ENCODE measurements around the gene MLPH. TPM values are rescaled to one million over a fixed set of nuclear protein-coding genes. Genes with fewer than 3 reads are reported as not detected.

Gene MLPH
- not detected for polyA plus RNA-seq

GRCh38 chr2:237486819-237487448 lies at the start of gene MLPH:
Gene MLPH, plus strand, starts transcription at chr2:237487251. Its CDS starts 6,176 bp downstream, at chr2:237493427.
- Mint-ChIP-seq H3K27ac (no peak within 1 kb of the TSS), H3K4me3 (peak within 1 kb of the TSS in 1 of 4 donors; percentile 50), H3K27me3 (peaks cover 32% of the 10 kb centered on the region), H3K36me3 (no peaks in the 10 kb centered on the region), H3K4me1 (no peaks in the 10 kb centered on the region), H3K9me3 (peaks cover 0 to 13% (median 10%) of the 10 kb centered on the region in 3 donors)

- H3K4me1 Mint-ChIP-seq = peaks cover 4 to 13% (median 13%) of the 10 kb centered on the region in 3 donors
- no peak overlapping the region for H3K4me3 Mint-ChIP-seq
- peaks cover 0 to 3% (median 0%) of the 10 kb centered on the region in 3 donors for H3K9me3 Mint-ChIP-seq
- H3K36me3 Mint-ChIP-seq = peaks cover 1% of the 10 kb centered on the region
- H3K27ac Mint-ChIP-seq = no peak overlapping the region
- peaks cover 9% of the 10 kb centered on the region for H3K27me3 Mint-ChIP-seq
Observed at GRCh38 chr2:237437566-237437965, 49.5 kb upstream of the MLPH start.

DNA sequence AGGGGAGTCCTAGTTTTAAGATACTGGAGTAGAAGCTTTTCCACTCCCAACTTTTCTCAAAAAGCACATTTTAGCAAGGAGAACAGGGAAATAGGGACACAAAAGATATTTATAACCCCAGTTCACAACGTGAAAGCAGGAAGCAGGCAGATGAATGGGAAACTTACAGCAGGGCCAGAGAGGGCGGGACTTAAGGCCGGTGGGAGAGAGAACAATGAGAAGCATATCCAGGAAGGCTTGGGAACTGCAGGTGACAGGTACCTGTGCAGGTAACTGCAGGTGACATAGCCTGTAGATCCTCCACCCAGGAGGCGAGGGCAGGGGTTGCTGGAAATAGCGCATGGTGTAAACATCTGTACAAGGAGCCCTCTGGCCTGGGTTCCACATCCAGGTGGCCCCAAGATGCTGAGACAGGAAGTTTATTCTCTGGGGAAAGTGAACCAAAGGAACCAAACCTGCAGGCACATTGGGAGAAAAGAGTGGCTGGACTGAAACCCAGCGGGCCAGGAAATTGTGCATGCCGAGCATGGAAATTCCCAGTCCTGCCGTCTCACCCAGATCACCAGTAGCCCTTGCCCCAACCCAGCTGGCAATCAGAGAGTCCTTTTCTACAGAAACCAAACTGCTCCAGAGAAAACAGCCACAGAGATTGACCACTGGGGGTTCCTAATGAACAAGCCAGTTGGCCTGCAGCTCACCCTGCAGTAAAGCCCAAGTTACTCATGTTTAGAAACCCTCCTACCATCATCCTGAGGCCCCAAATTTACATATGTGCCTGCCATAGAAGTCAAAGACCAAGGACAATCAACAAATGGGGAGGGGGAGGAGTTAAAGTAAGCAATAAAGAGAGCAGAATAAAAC lies 48.7 kb upstream of the MLPH start:
- peaks cover 0 to 3% (median 0%) of the 10 kb centered on the region in 3 donors for H3K9me3 Mint-ChIP-seq
- H3K27ac Mint-ChIP-seq = no peak overlapping the region
- H3K36me3 Mint-ChIP-seq = peaks cover 1% of the 10 kb centered on the region
- H3K4me3 Mint-ChIP-seq = no peak overlapping the region
- H3K4me1 Mint-ChIP-seq = peaks cover 4 to 13% (median 11%) of the 10 kb centered on the region in 3 donors
- H3K27me3 Mint-ChIP-seq = peaks cover 8% of the 10 kb centered on the region

DNA sequence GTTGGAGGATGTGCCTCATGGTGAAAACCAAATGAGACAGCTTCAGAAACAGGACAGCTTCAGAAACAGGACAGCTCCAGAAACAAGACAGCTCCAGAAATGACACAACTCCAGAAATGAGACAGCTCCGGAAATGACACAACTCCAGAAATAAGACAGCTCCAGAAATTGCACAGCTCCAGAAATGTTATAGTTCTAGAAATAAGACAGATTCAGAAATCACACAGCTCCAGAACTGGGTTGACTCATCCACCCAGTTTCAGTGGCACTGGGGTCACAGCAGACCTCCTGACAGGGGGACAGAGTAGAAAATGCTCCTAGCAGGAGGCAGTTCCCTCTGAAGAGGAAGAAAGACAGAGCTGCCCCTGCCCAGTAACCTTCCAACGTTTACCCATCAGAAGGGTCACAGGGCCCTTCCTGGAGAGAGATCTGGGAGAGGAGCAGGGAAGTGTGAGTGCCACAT lies 46.2 kb upstream of the MLPH start:
- H3K9me3 Mint-ChIP-seq = peaks cover 0 to 3% (median 0%) of the 10 kb centered on the region in 3 donors
- peaks cover 1% of the 10 kb centered on the region for H3K36me3 Mint-ChIP-seq
- H3K27ac Mint-ChIP-seq = no peak overlapping the region
- peaks cover 0 to 3% (median 0%) of the 10 kb centered on the region in 3 donors for H3K4me1 Mint-ChIP-seq
- H3K4me3 Mint-ChIP-seq = no peak overlapping the region
- H3K27me3 Mint-ChIP-seq = peaks cover 9% of the 10 kb centered on the region

GRCh38 chr2:237441605-237442274 lies 45.3 kb upstream of the MLPH start:
- no peak overlapping the region for H3K27ac Mint-ChIP-seq
- peaks cover 1% of the 10 kb centered on the region for H3K36me3 Mint-ChIP-seq
- H3K9me3 Mint-ChIP-seq = peaks cover 0 to 3% (median 0%) of the 10 kb centered on the region in 3 donors
- H3K4me1 Mint-ChIP-seq = peaks cover 0 to 3% (median 0%) of the 10 kb centered on the region in 3 donors
- no peak overlapping the region for H3K4me3 Mint-ChIP-seq
- peaks cover 11% of the 10 kb centered on the region for H3K27me3 Mint-ChIP-seq

- Mint-ChIP-seq H3K27ac (no peak overlapping the region), H3K9me3 (peaks cover 0 to 3% (median 0%) of the 10 kb centered on the region in 3 donors), H3K4me1 (peaks cover 0 to 3% (median 0%) of the 10 kb centered on the region in 3 donors), H3K36me3 (peaks cover 1% of the 10 kb centered on the region), H3K4me3 (no peak overlapping the region), H3K27me3 (peaks cover 14% of the 10 kb centered on the region)
Observed at GRCh38 chr2:237444071-237444470, 43.0 kb upstream of the MLPH start.

- no peaks in the 10 kb centered on the region for H3K9me3 Mint-ChIP-seq
- peaks cover 1% of the 10 kb centered on the region for H3K36me3 Mint-ChIP-seq
- H3K4me1 Mint-ChIP-seq = peaks cover 0 to 3% (median 0%) of the 10 kb centered on the region in 3 donors
- no peak overlapping the region for H3K27ac Mint-ChIP-seq
- peaks cover 16% of the 10 kb centered on the region for H3K27me3 Mint-ChIP-seq
- H3K4me3 Mint-ChIP-seq = no peak overlapping the region
Observed at GRCh38 chr2:237445611-237446337, 41.3 kb upstream of the MLPH start.

DNA sequence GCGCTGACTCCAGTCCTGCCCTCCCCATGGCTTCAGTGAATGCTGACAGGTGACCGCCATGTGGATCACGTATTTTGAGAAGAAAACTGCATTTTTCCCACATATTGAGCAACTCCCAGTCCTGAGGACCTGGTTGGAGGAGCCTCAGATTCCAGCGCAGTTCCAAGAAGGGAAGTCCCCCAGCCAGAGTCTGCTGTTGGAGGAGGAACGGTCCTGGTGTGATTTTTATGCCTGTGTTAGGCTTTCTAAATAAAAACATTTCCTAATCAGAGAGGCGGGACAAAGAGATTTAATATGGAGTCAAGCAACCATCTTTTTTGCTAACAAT lies 40.7 kb upstream of the MLPH start:
- Mint-ChIP-seq H3K4me3 (no peak overlapping the region), H3K4me1 (peaks cover 0 to 2% (median 2%) of the 10 kb centered on the region in 3 donors), H3K9me3 (no peaks in the 10 kb centered on the region), H3K27me3 (peaks cover 16% of the 10 kb centered on the region), H3K36me3 (peaks cover 2% of the 10 kb centered on the region), H3K27ac (no peak overlapping the region)

GRCh38 chr2:237447496-237447895 lies 39.6 kb upstream of the MLPH start:
- no peak overlapping the region for H3K27ac Mint-ChIP-seq

DNA sequence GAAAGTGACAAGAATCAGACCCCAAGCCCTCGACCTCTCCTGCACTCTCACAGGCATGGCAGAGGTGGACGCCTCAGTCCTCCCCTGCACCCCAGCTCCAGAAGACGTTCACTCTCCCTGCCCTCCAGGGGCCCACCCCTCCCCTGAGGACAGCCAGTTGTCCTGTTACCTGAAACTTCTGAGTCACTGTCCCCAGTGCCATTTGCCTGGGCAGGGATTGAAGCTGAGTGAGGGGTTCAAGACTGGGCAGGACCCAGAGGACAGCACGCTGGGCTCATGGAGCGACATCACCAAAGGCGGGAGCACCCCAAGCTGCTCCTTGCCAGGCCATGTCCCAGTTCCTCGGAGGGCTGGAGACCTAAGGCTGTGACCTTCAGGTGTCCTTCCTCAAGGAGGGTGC lies 38.9 kb upstream of the MLPH start:
- Mint-ChIP-seq H3K27me3 (peaks cover 19% of the 10 kb centered on the region), H3K4me3 (no peak overlapping the region), H3K27ac (no peak overlapping the region), H3K9me3 (no peaks in the 10 kb centered on the region), H3K4me1 (peaks cover 0 to 2% (median 0%) of the 10 kb centered on the region in 3 donors), H3K36me3 (peaks cover 2% of the 10 kb centered on the region)

More at GRCh38 chr2:237447496-237447895, 39.6 kb upstream of the MLPH start:
- Mint-ChIP-seq H3K4me1 (peaks cover 0 to 2% (median 0%) of the 10 kb centered on the region in 3 donors), H3K9me3 (no peaks in the 10 kb centered on the region), H3K36me3 (peaks cover 2% of the 10 kb centered on the region), H3K27me3 (peaks cover 19% of the 10 kb centered on the region), H3K4me3 (no peak overlapping the region)

GRCh38 chr2:237448626-237449025 lies 38.4 kb upstream of the MLPH start:
- H3K27ac Mint-ChIP-seq = peak overlapping the region in 1 of 3 donors; percentile 28
- no peak overlapping the region for H3K4me3 Mint-ChIP-seq

GRCh38 chr2:237449193-237449881 lies 37.7 kb upstream of the MLPH start:
- Mint-ChIP-seq H3K4me3 (no peak overlapping the region), H3K36me3 (peaks cover 2% of the 10 kb centered on the region), H3K9me3 (no peaks in the 10 kb centered on the region), H3K4me1 (peaks cover 0 to 2% (median 0%) of the 10 kb centered on the region in 3 donors), H3K27me3 (peaks cover 16% of the 10 kb centered on the region), H3K27ac (no peak overlapping the region)

More at GRCh38 chr2:237448626-237449025, 38.4 kb upstream of the MLPH start:
- Mint-ChIP-seq H3K9me3 (no peaks in the 10 kb centered on the region), H3K27me3 (peaks cover 19% of the 10 kb centered on the region), H3K4me1 (peaks cover 0 to 2% (median 0%) of the 10 kb centered on the region in 3 donors), H3K36me3 (peaks cover 2% of the 10 kb centered on the region)

DNA sequence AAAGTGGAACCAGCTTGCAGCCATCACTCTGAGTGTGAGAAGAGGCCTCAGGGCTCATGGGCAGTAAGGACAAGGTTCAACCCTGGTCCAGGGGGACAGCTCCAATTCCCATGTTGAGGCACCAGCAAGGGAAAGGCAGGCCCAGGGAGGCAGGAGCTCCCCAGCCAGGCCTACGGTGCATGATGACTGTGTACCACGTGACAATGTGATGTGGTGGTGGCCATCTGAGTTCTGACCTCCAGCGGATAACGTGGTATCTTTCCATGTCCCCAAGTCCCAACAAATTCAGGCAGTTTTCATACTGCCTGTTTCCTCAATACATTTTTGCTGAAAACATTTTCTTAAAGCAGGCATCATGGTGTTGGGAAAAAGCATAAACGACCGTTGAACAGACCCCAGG lies 36.9 kb upstream of the MLPH start:
- Mint-ChIP-seq H3K27ac (no peak overlapping the region), H3K9me3 (no peaks in the 10 kb centered on the region), H3K36me3 (peaks cover 2% of the 10 kb centered on the region), H3K27me3 (peaks cover 14% of the 10 kb centered on the region), H3K4me3 (no peak overlapping the region), H3K4me1 (peaks cover 0 to 2% (median 0%) of the 10 kb centered on the region in 3 donors)

GRCh38 chr2:237450583-237450982 lies 36.5 kb upstream of the MLPH start:
- Mint-ChIP-seq H3K36me3 (peaks cover 2% of the 10 kb centered on the region), H3K27me3 (peaks cover 14% of the 10 kb centered on the region), H3K9me3 (no peaks in the 10 kb centered on the region), H3K4me3 (no peak overlapping the region), H3K27ac (no peak overlapping the region), H3K4me1 (peaks cover 0 to 4% (median 2%) of the 10 kb centered on the region in 3 donors)

Measured in IgD-negative memory B cell (primary cell).